Endothelial cell of umbilical vein (primary cell): ENCODE data around the gene BEX3.

Experiments
- EZH2 ChIP-seq: IDR thresholded peaks from 2 replicates; pipeline ENCODE4 v1.6.1; 2012; ENCODE audit warnings: borderline replicate concordance, low read depth, mild to moderate bottlenecking, moderate library complexity, low read length, inconsistent platforms; ENCODE audit not compliant: severe bottlenecking
- FOS ChIP-seq: IDR thresholded peaks from 2 replicates; pipeline ENCODE4 v1.6.1; 2011; ENCODE audit warnings: mild to moderate bottlenecking, low read length, moderate library complexity, borderline replicate concordance; ENCODE audit not compliant: insufficient read depth
- GATA2 ChIP-seq: IDR thresholded peaks from 2 replicates; pipeline ENCODE4 v1.7.0; 2011; ENCODE audit warnings: low read depth, mild to moderate bottlenecking, moderate library complexity, mixed read lengths, low read length; ENCODE audit not compliant: insufficient read length, insufficient read depth
- JUN ChIP-seq: IDR thresholded peaks from 2 replicates; pipeline ENCODE4 v1.6.1; 2011; ENCODE audit warnings: borderline replicate concordance, low read depth; ENCODE audit not compliant: insufficient read length, insufficient read depth
- MYC ChIP-seq: IDR thresholded peaks from one replicate; pipeline ENCODE4 v1.6.1; 2011; ENCODE audit warnings: mild to moderate bottlenecking, low read depth, low read length
- POLR2A ChIP-seq: IDR thresholded peaks from 2 replicates; pipeline ENCODE4 v1.6.1; 2012; ENCODE audit warnings: low read depth, mild to moderate bottlenecking, control low read depth, low read length
- POLR2AphosphoS5 ChIP-seq: IDR thresholded peaks from 2 replicates; pipeline ENCODE4 v1.6.1; 2012; ENCODE audit warnings: low read depth, mild to moderate bottlenecking, control low read depth, low read length, moderate library complexity; ENCODE audit not compliant: insufficient read depth
- TF ChIP-seq, protein P1 (sequence below): IDR thresholded peaks from 2 replicates; pipeline ENCODE4 v1.6.1; 2011; ENCODE audit not compliant: insufficient read depth, insufficient read length
- TF ChIP-seq, protein P2 (sequence below), 2 donors: IDR thresholded peaks; 1 replicate in 1 of 2; 2 replicates in 1 of 2; pipeline ENCODE4 v1.5.1; 2011; ENCODE audit warnings: low read length in 2 of 2, mild to moderate bottlenecking in 2 of 2, moderate library complexity in 2 of 2, control low read depth in 1 of 2, inconsistent platforms in 1 of 2, low read depth in 1 of 2; ENCODE audit not compliant: insufficient read depth in 1 of 2; ENCODE audit errors: extremely low read depth in 1 of 2

DNA sequence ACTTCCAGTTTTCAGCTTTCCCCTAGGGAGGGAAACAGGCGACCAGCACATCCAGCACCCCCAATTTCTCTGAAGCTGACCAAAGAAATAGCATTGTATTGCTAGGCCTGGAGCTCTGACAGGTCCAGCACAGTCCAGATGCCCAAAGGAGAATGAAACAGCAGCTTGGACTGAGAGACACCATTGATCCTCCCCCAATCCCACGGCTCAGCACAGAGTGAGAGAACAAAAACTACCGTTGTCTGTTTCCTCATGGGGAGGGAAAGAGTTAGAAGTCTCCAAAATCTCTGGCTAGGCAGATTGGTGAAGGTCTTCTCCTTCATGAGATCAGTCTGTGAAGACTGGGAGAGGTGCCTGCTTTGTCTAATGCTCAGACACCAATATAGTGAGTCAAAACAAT lies 37.7 kb upstream of the BEX3 start:
- TF ChIP-seq, protein P1, sequence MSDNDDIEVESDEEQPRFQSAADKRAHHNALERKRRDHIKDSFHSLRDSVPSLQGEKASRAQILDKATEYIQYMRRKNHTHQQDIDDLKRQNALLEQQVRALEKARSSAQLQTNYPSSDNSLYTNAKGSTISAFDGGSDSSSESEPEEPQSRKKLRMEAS, result no peak
- TF ChIP-seq EZH2 (no peak), POLR2A (no peak), POLR2AphosphoS5 (no peak), JUN (no peak), MYC (no peak), FOS (no peak), GATA2 (no peak)
- TF ChIP-seq, protein P2, sequence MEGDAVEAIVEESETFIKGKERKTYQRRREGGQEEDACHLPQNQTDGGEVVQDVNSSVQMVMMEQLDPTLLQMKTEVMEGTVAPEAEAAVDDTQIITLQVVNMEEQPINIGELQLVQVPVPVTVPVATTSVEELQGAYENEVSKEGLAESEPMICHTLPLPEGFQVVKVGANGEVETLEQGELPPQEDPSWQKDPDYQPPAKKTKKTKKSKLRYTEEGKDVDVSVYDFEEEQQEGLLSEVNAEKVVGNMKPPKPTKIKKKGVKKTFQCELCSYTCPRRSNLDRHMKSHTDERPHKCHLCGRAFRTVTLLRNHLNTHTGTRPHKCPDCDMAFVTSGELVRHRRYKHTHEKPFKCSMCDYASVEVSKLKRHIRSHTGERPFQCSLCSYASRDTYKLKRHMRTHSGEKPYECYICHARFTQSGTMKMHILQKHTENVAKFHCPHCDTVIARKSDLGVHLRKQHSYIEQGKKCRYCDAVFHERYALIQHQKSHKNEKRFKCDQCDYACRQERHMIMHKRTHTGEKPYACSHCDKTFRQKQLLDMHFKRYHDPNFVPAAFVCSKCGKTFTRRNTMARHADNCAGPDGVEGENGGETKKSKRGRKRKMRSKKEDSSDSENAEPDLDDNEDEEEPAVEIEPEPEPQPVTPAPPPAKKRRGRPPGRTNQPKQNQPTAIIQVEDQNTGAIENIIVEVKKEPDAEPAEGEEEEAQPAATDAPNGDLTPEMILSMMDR (IDR thresholded peaks at IDR 0.05; ENCODE audit: extremely low read depth in 1 of 2, insufficient read depth in 1 of 2, low read depth in 1 of 2, low read length in 2 of 2), result no peak
